H9 (cell line): Measurements from ENCODE around the gene EXOC3L4. TPM values are rescaled to one million over a fixed set of nuclear protein-coding genes. Genes with fewer than 3 reads are reported as not detected.
"Not testable (repeated sequence)": the region's sequence is repeated elsewhere in the genome, so short reads cannot be mapped to it uniquely, and the experiment has no call there.

Experiments used
- DNase-seq: peaks from one replicate; pipeline ENCODE4 v3.0.0-alpha.2; 2017
- H2AFZ ChIP-seq: one replicate; pipeline ENCODE4 v1.6.1; 2013; ENCODE audit warnings: mild to moderate bottlenecking, low read length, control low read depth, moderate library complexity
- H2AK5ac ChIP-seq: 2 replicates; pipeline ENCODE4 v1.6.1; 2013; ENCODE audit warnings: low read length, control low read depth, mixed read lengths; ENCODE audit not compliant: insufficient read length
- H2BK120ac ChIP-seq: one replicate; pipeline ENCODE4 v1.6.1; 2013; ENCODE audit warnings: low read depth, mild to moderate bottlenecking, low read length, control low read depth, inconsistent platforms; ENCODE audit not compliant: poor library complexity, severe bottlenecking
- H2BK12ac ChIP-seq: 2 replicates; pipeline ENCODE4 v1.6.1; 2013; ENCODE audit warnings: low read length, control low read depth, mixed read lengths, low read depth; ENCODE audit not compliant: insufficient read length
- H2BK15ac ChIP-seq: 2 replicates; pipeline ENCODE4 v1.6.1; 2013; ENCODE audit warnings: low read depth, low read length, control low read depth
- H2BK20ac ChIP-seq: one replicate; pipeline ENCODE4 v1.6.1; 2013; ENCODE audit warnings: low read depth, mild to moderate bottlenecking, low read length, control low read depth, inconsistent platforms; ENCODE audit not compliant: poor library complexity, severe bottlenecking
- H2BK5ac ChIP-seq: 2 replicates; pipeline ENCODE4 v1.6.1; 2013; ENCODE audit warnings: low read length, control low read depth, mixed read lengths; ENCODE audit not compliant: insufficient read length
- H3K14ac ChIP-seq: 2 replicates; pipeline ENCODE4 v1.6.1; 2013; ENCODE audit warnings: low read length, control low read depth; ENCODE audit not compliant: insufficient read depth
- H3K18ac ChIP-seq: 2 replicates; pipeline ENCODE4 v1.6.1; 2013; ENCODE audit warnings: low read depth, mild to moderate bottlenecking, mixed read lengths, low read length, control low read depth; ENCODE audit not compliant: insufficient read length
- H3K23ac ChIP-seq: 2 replicates; pipeline ENCODE4 v1.6.1; 2013; ENCODE audit warnings: low read length, control low read depth, mixed read lengths, low read depth; ENCODE audit not compliant: insufficient read length
- H3K23me2 ChIP-seq: 2 replicates; pipeline ENCODE4 v1.6.1; 2013; ENCODE audit warnings: low read depth, mild to moderate bottlenecking, mixed read lengths, low read length, control low read depth; ENCODE audit not compliant: insufficient read length, poor library complexity, severe bottlenecking
- H3K27ac ChIP-seq: 2 replicates; pipeline ENCODE4 v1.5.1; 2013; ENCODE audit warnings: low read length, control low read depth, mixed read lengths, low read depth; ENCODE audit not compliant: insufficient read length
- H3K27me3 ChIP-seq: 2 replicates; pipeline ENCODE4 v1.6.1; 2013; ENCODE audit warnings: low read length, control low read depth, inconsistent platforms; ENCODE audit not compliant: insufficient read depth
- H3K4ac ChIP-seq: 2 replicates; pipeline ENCODE4 v1.6.1; 2013; ENCODE audit warnings: low read depth, mild to moderate bottlenecking, control low read depth, inconsistent platforms, low read length, moderate library complexity
- H3K4me1 ChIP-seq: 2 replicates; pipeline ENCODE4 v1.6.1; 2013; ENCODE audit warnings: low read length, control low read depth, inconsistent platforms; ENCODE audit not compliant: insufficient read depth
- H3K4me2 ChIP-seq: 2 replicates; pipeline ENCODE4 v1.6.1; 2013; ENCODE audit warnings: low read length, control low read depth, mixed read lengths; ENCODE audit not compliant: insufficient read length, insufficient read depth
- H3K56ac ChIP-seq: 2 replicates; pipeline ENCODE4 v1.6.1; 2013; ENCODE audit warnings: low read depth, mild to moderate bottlenecking, mixed read lengths, low read length, control low read depth; ENCODE audit not compliant: insufficient read length
- H3K79me1 ChIP-seq: 2 replicates; pipeline ENCODE4 v1.6.1; 2013; ENCODE audit warnings: low read depth, mild to moderate bottlenecking, moderate library complexity, low read length, control low read depth, inconsistent platforms; ENCODE audit not compliant: insufficient read depth, poor library complexity, severe bottlenecking
- H3K79me2 ChIP-seq: 2 replicates; pipeline ENCODE4 v1.6.1; 2013; ENCODE audit warnings: low read length, control low read depth, inconsistent platforms; ENCODE audit not compliant: insufficient read depth
- H3K9ac ChIP-seq: 2 replicates; pipeline ENCODE4 v1.6.1; 2013; ENCODE audit warnings: low read length, control low read depth, mixed read lengths; ENCODE audit not compliant: insufficient read length; ENCODE audit errors: extremely low read depth
- H3K9me3 ChIP-seq: one replicate; pipeline ENCODE4 v1.6.1; 2013; ENCODE audit warnings: low read depth, low read length, inconsistent platforms; ENCODE audit not compliant: control insufficient read depth
- H3T11ph ChIP-seq: one replicate; pipeline ENCODE4 v1.6.1; 2013; ENCODE audit warnings: mild to moderate bottlenecking, low read length, control low read depth, inconsistent platforms
- H4K20me1 ChIP-seq: one replicate; pipeline ENCODE4 v1.6.1; 2013; ENCODE audit not compliant: control insufficient read depth, insufficient read length, insufficient read depth
- H4K5ac ChIP-seq: 2 replicates; pipeline ENCODE4 v1.6.1; 2013; ENCODE audit warnings: low read depth, mild to moderate bottlenecking, mixed read lengths, low read length, control low read depth; ENCODE audit not compliant: insufficient read length
- H4K8ac ChIP-seq: replicated peaks from 2 replicates; pipeline ENCODE4 v1.6.1; 2013; ENCODE audit warnings: low read length, control low read depth, mixed read lengths, low read depth; ENCODE audit not compliant: insufficient read length
- H4K91ac ChIP-seq: 2 replicates; pipeline ENCODE4 v1.6.1; 2013; ENCODE audit warnings: low read depth, mild to moderate bottlenecking, moderate library complexity, mixed read lengths, low read length, control low read depth; ENCODE audit not compliant: insufficient read length
- H3K27ac Mint-ChIP-seq, 3 experiments: 2 replicates in 2 of 3; 3 replicates in 1 of 3; pipeline ENCODE4 v1.8.0; 2020 to 2021; ENCODE audit warnings: mixed read lengths in 3 of 3, mild to moderate bottlenecking in 1 of 3, moderate library complexity in 1 of 3
- H3K27me3 Mint-ChIP-seq: 2 replicates; pipeline ENCODE4 v1.8.0; 2021; ENCODE audit warnings: low read depth, mild to moderate bottlenecking, moderate library complexity, mixed read lengths
- H3K36me3 Mint-ChIP-seq, 3 experiments: 2 replicates in 2 of 3; 3 replicates in 1 of 3; pipeline ENCODE4 v1.8.0; 2020 to 2021; ENCODE audit warnings: low read depth in 3 of 3, mixed read lengths in 3 of 3; ENCODE audit not compliant: insufficient read depth in 1 of 3
- H3K4me1 Mint-ChIP-seq, 2 experiments: 2 replicates each; pipeline ENCODE4 v1.8.0; 2020; ENCODE audit warnings: mixed read lengths in 2 of 2
- H3K4me3 Mint-ChIP-seq, 2 experiments: 2 replicates in 1 of 2; 3 replicates in 1 of 2; pipeline ENCODE4 v1.8.0; 2020 to 2021; ENCODE audit warnings: mild to moderate bottlenecking in 2 of 2, mixed read lengths in 2 of 2, moderate library complexity in 1 of 2
- H3K9me3 Mint-ChIP-seq, 2 experiments: 2 replicates in 1 of 2; 3 replicates in 1 of 2; pipeline ENCODE4 v1.8.0; 2020; ENCODE audit warnings: mild to moderate bottlenecking in 2 of 2, mixed read lengths in 2 of 2, moderate library complexity in 1 of 2
- CTCF ChIP-seq: fragments of 200-600 bp; sonication (generic); conservative IDR thresholded peaks from 3 replicates; pipeline ENCODE4 v1.8.0; 2021; ENCODE audit warnings: antibody characterized with exemption, mild to moderate bottlenecking
- WGBS: extraction: QIAGEN DNeasy Blood & Tissue Kit; methylation state at CpG from one replicate; pipeline ENCODE4 v1.1.7; 2013; ENCODE audit warnings: missing lambda C conversion rate, low lambda C conversion rate, mixed read lengths; ENCODE audit not compliant: insufficient read length; ENCODE audit errors: extremely low coverage; 5-methylcytosine and 5-hydroxymethylcytosine counted together
- total RNA-seq: library from RNA; stranded (reverse); gene quantifications from 2 replicates; pipeline ENCODE4 v1.2.1, GENCODE V29; 2021

Gene EXOC3L4
- total RNA-seq, 1 experiment from 2014 or later = 0.42 TPM

- Histone ChIP-seq H3K14ac (no peak overlapping the region), H4K5ac (no peak overlapping the region), H3K9ac (no peak overlapping the region), H3K79me1 (no peaks in the 10 kb centered on the region), H3K79me2 (no peaks in the 10 kb centered on the region), H4K20me1 (no peaks in the 10 kb centered on the region), H3K27me3 (no peaks in the 10 kb centered on the region), H3K4me1 (peaks cover 4% of the 10 kb centered on the region; the same call in 1 of the 2 replicates), H3K23ac (no peak overlapping the region), H2BK20ac (no peak overlapping the region), H2BK12ac (no peak overlapping the region), H3K18ac (no peak overlapping the region), H2BK15ac (no peak overlapping the region), H3K4ac (no peak overlapping the region), H4K91ac (no peak overlapping the region), H3K4me2 (no peak overlapping the region), H3K27ac (no peak overlapping the region), H2BK5ac (no peak overlapping the region), H3K23me2 (no peaks in the 10 kb centered on the region), H3K9me3 (no peaks in the 10 kb centered on the region), H4K8ac (no peak overlapping the region), H3K56ac (no peak overlapping the region), H2AK5ac (no peak overlapping the region), H2BK120ac (no peak overlapping the region), H2AFZ (no peak overlapping the region), H3T11ph (no peak overlapping the region)
- H3K27me3 Mint-ChIP-seq = peaks cover 4% of the 10 kb centered on the region
- H3K9me3 Mint-ChIP-seq = no peaks in the 10 kb centered on the region
- no peak overlapping the region for H3K4me3 Mint-ChIP-seq
- H3K36me3 Mint-ChIP-seq = no peaks in the 10 kb centered on the region
- no CpG with 5 or more reads among the region's 9 CpGs for WGBS
- H3K27ac Mint-ChIP-seq = no peak overlapping the region
- TF ChIP-seq CTCF = no peak
- peaks cover 11 to 17% of the 10 kb centered on the region in 2 experiments for H3K4me1 Mint-ChIP-seq
- no peak for DNase-seq
These were observed 24.3 kb downstream of the EXOC3L4 start for GRCh38 chr14:103118663-103119404.

- H4K20me1 ChIP-seq, H3T11ph ChIP-seq, H3K79me2 ChIP-seq, DNase-seq, H3K9ac ChIP-seq, H3K27ac ChIP-seq, H2BK5ac ChIP-seq, H3K18ac ChIP-seq, H3K23me2 ChIP-seq, H3K14ac ChIP-seq, H3K27me3 ChIP-seq, H2AFZ ChIP-seq, H3K27ac Mint-ChIP-seq, H3K4me1 ChIP-seq, H4K8ac ChIP-seq, H2BK15ac ChIP-seq, H3K4me2 ChIP-seq, H2BK12ac ChIP-seq, H4K5ac ChIP-seq, H3K56ac ChIP-seq, H3K4ac ChIP-seq, H3K9me3 Mint-ChIP-seq, H3K36me3 Mint-ChIP-seq, H3K23ac ChIP-seq, H2AK5ac ChIP-seq, H3K9me3 ChIP-seq, H3K79me1 ChIP-seq, H4K91ac ChIP-seq, H2BK20ac ChIP-seq, H3K4me3 Mint-ChIP-seq, H2BK120ac ChIP-seq: not testable (repeated sequence)
- peaks cover 16 to 22% of the 10 kb centered on the region in 2 experiments for H3K4me1 Mint-ChIP-seq
- H3K27me3 Mint-ChIP-seq = peaks cover 11% of the 10 kb centered on the region
- WGBS = no CpG with 5 or more reads among the region's 8 CpGs
These were observed 25.0 kb downstream of the EXOC3L4 start for GRCh38 chr14:103119527-103119926.
